Endothelial cell of umbilical vein (primary cell): ENCODE measurements around the gene IDI1. TPM values are rescaled to one million over a fixed set of nuclear protein-coding genes. Genes with fewer than 3 reads are reported as not detected.

Experiments
- BruUV-seq: library from RNA; stranded (reverse); fragments of 400-500 nt; replicated peaks from 2 replicates; lab custom pipeline; 2021; lab: Mats Ljungman, UMichigan
- CTCF ChIA-PET: fragments of 300-600, 350-600 bp; sonication (Branson Sonifier 250); formaldehyde crosslinking; loops from one replicate; lab custom pipeline; 2021; ENCODE audit warnings: antibody characterized with exemption, inconsistent platforms; lab: Charles Lee
- POLR2A ChIA-PET: fragments of 300-600, 350-600 bp; sonication (Branson Sonifier 250); formaldehyde crosslinking; loops from one replicate; lab custom pipeline; 2021; ENCODE audit warnings: antibody characterized with exemption, inconsistent platforms; lab: Charles Lee
- DNase-seq: peaks from one replicate; pipeline ENCODE4 v3.0.0-alpha.2; 2011; ENCODE audit warnings: low read depth, low spot score
- FAIRE-seq: peaks from 2 replicates; lab custom pipeline; 2011; peaks lifted over from hg19 to GRCh38; lab: Jason Lieb, UNC
- H2AFZ ChIP-seq: 2 replicates; pipeline ENCODE4 v1.6.0; 2012; ENCODE audit warnings: low read depth, low read length, control low read depth, inconsistent platforms
- H3K27ac ChIP-seq: 2 replicates; pipeline ENCODE4 v1.5.1; 2011; ENCODE audit warnings: low read depth, mild to moderate bottlenecking, control low read depth, low read length, moderate library complexity; ENCODE audit not compliant: insufficient read depth
- H3K27me3 ChIP-seq, 2 experiments: 2 replicates each; pipeline versions ENCODE4 v1.6.0 to v1.6.1; 2011; ENCODE audit warnings: low read length in 2 of 2, mixed read lengths in 1 of 2; ENCODE audit not compliant: control insufficient read depth in 2 of 2, insufficient read depth in 2 of 2
- H3K36me3 ChIP-seq, 2 experiments: 2 replicates in 1 of 2; 3 replicates in 1 of 2; pipeline ENCODE4 v1.5.1; 2011; ENCODE audit warnings: low read length in 2 of 2, mild to moderate bottlenecking in 1 of 2, moderate library complexity in 1 of 2; ENCODE audit not compliant: control insufficient read depth in 2 of 2, insufficient read depth in 2 of 2; ENCODE audit errors: extremely low read depth in 1 of 2
- H3K4me1 ChIP-seq: 3 replicates; pipeline ENCODE4 v1.5.1; 2011; ENCODE audit warnings: mild to moderate bottlenecking, low read length; ENCODE audit not compliant: control insufficient read depth, insufficient read depth; ENCODE audit errors: extremely low read depth
- H3K4me2 ChIP-seq: 2 replicates; pipeline ENCODE4 v1.6.1; 2011; ENCODE audit warnings: low read length, control low read depth, mixed read lengths; ENCODE audit not compliant: insufficient read depth
- H3K4me3 ChIP-seq, 3 experiments: fragments of 200-600 bp in 1 of 3; sonication (generic), shearing (Covaris generic) in 1 of 3; replicated peaks in 1 of 3; 2 replicates each; pipeline ENCODE4 v1.5.1; 2011 to 2016; ENCODE audit warnings: control low read depth in 3 of 3, low read length in 3 of 3, mild to moderate bottlenecking in 2 of 3, inconsistent platforms in 1 of 3, low read depth in 1 of 3, moderate library complexity in 1 of 3; ENCODE audit not compliant: insufficient read depth in 1 of 3
- H3K79me2 ChIP-seq: 2 replicates; pipeline ENCODE4 v1.6.0; 2012; ENCODE audit warnings: low read length, inconsistent platforms; ENCODE audit not compliant: control insufficient read depth, insufficient read depth
- H3K9ac ChIP-seq: replicated peaks from 2 replicates; pipeline ENCODE3; 2011; ENCODE audit warnings: low read length, control low read depth; ENCODE audit not compliant: insufficient read depth; ENCODE audit errors: extremely low read depth
- H3K9me1 ChIP-seq: replicated peaks from 3 replicates; pipeline ENCODE4 v1.6.0; 2011; ENCODE audit warnings: mild to moderate bottlenecking, low read length; ENCODE audit not compliant: control insufficient read depth, insufficient read depth; ENCODE audit errors: extremely low read depth
- H3K9me3 ChIP-seq: replicated peaks from 2 replicates; pipeline ENCODE4 v1.5.1; 2012; ENCODE audit warnings: low read length, inconsistent platforms; ENCODE audit not compliant: control insufficient read depth, insufficient read depth
- H4K20me1 ChIP-seq: replicated peaks from 2 replicates; pipeline ENCODE3; 2011; ENCODE audit warnings: mild to moderate bottlenecking, low read length; ENCODE audit not compliant: control insufficient read depth, insufficient read depth; ENCODE audit errors: extremely low read depth
- EZH2 ChIP-seq: IDR thresholded peaks from 2 replicates; pipeline ENCODE4 v1.6.1; 2012; ENCODE audit warnings: borderline replicate concordance, low read depth, mild to moderate bottlenecking, moderate library complexity, low read length, inconsistent platforms; ENCODE audit not compliant: severe bottlenecking
- GATA2 ChIP-seq: IDR thresholded peaks from 2 replicates; pipeline ENCODE4 v1.7.0; 2011; ENCODE audit warnings: low read depth, mild to moderate bottlenecking, moderate library complexity, mixed read lengths, low read length; ENCODE audit not compliant: insufficient read length, insufficient read depth
- JUN ChIP-seq: IDR thresholded peaks from 2 replicates; pipeline ENCODE4 v1.6.1; 2011; ENCODE audit warnings: borderline replicate concordance, low read depth; ENCODE audit not compliant: insufficient read length, insufficient read depth
- MYC ChIP-seq: IDR thresholded peaks from one replicate; pipeline ENCODE4 v1.6.1; 2011; ENCODE audit warnings: mild to moderate bottlenecking, low read depth, low read length
- POLR2A ChIP-seq: IDR thresholded peaks from 2 replicates; pipeline ENCODE4 v1.6.1; 2012; ENCODE audit warnings: low read depth, mild to moderate bottlenecking, control low read depth, low read length
- POLR2AphosphoS5 ChIP-seq: IDR thresholded peaks from 2 replicates; pipeline ENCODE4 v1.6.1; 2012; ENCODE audit warnings: low read depth, mild to moderate bottlenecking, control low read depth, low read length, moderate library complexity; ENCODE audit not compliant: insufficient read depth
- dilution Hi-C: fragments of 300-500 bp; cut with MboI; formaldehyde crosslinking; loops from one replicate; pipeline ENCODE4 v1.15.0; 2019; ENCODE audit warnings: low sequenced_read_pairs; ENCODE audit not compliant: extremely low pct_ligation_motif_present
- intact Hi-C: fragments of 100-400 bp; cut with micrococcal nuclease; formaldehyde crosslinking; loops from one replicate; pipeline ENCODE4 v1.10.0; 2022
- polyA plus RNA-seq, 4 experiments: library from polyadenylated mRNA; depleted of rRNA in 3 of 4; stranded (reverse) in 3 of 4; unstranded in 1 of 4; fragments of >200 nt; gene quantifications; 2 replicates each; pipeline versions ENCODE4 v1.2.1 to v1.2.3, GENCODE V29; 2011 to 2012; ENCODE audit warnings: missing spikeins in 1 of 4
- total RNA-seq: library from RNA; stranded (reverse); gene quantifications from 2 replicates; pipeline ENCODE4 v1.2.3, GENCODE V29; 2021
- TF ChIP-seq, protein P1 (sequence below): IDR thresholded peaks from 2 replicates; pipeline ENCODE4 v1.6.1; 2011; ENCODE audit not compliant: insufficient read depth, insufficient read length
- TF ChIP-seq, protein P2 (sequence below), 2 donors: IDR thresholded peaks; 1 replicate in 1 of 2; 2 replicates in 1 of 2; pipeline ENCODE4 v1.5.1; 2011; ENCODE audit warnings: low read length in 2 of 2, mild to moderate bottlenecking in 2 of 2, moderate library complexity in 2 of 2, control low read depth in 1 of 2, inconsistent platforms in 1 of 2, low read depth in 1 of 2; ENCODE audit not compliant: insufficient read depth in 1 of 2; ENCODE audit errors: extremely low read depth in 1 of 2

IDI1 gene
- total and polyA plus RNA-seq, 2 donors (not counting 3 experiments of a cell fraction or from before 2014, with no cell fraction given), result 42.2 to 63.0 TPM

DNA sequence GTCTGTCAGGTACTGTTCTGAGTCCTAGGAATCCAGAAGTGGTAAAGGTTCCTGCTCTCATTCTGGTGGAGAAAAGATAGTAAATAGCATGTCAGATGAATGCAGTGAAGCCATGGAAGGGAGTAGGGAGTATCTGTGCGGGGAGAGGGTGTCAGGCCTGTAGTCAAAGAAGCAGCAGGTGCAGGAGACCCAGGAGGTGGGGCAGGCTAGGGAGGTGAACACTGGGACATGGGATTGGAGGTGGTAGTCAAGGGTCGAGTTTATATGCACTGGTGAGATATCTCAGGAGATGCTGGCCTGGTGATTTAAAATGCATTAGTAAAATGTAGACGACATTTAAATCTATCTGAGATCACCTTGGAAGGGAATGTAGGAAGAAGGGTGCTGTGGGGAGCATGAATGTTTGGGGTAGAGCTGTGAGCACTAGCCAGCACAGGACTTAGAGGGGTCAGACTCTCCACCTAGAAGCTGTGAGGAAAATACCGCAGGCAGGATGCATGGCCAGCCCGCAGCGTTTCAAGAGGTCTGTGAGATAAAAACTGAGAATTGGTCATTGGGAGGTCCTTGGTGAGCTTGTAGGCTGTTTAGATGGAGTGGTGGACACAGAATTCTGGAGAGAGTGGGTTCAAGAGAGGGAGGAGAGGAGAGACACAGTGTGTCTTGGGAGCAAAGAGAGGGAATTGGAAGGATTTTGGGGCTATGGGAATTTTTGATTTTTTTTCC lies 53.9 kb downstream of the IDI1 start:
- ChIA-PET POLR2A (no interaction called here), CTCF (no interaction called here)
- no peak overlapping the region for H3K4me2 ChIP-seq
- no peak overlapping the region for H3K4me3 ChIP-seq
- no peaks in the 10 kb centered on the region for H3K27me3 ChIP-seq
- no peak overlapping the region for H2AFZ ChIP-seq
- no TSS peak for BruUV-seq
- intact Hi-C loops (no loop called here), dilution Hi-C loops (no loop called here)
- FAIRE-seq, result no peak
- H3K9ac ChIP-seq, result no peak overlapping the region
- DNase-seq, result no peak
- H3K27ac ChIP-seq, result no peak overlapping the region
- H4K20me1 ChIP-seq, result peaks cover 2% of the 10 kb centered on the region
- no peaks in the 10 kb centered on the region for H3K9me1 ChIP-seq
- peaks cover 35% of the 10 kb centered on the region for H3K79me2 ChIP-seq
- H3K9me3 ChIP-seq, result no peaks in the 10 kb centered on the region
- H3K36me3 ChIP-seq, result peaks cover 20 to 32% of the 10 kb centered on the region in 2 experiments
- TF ChIP-seq MYC, result no peak
- TF ChIP-seq, protein P1, sequence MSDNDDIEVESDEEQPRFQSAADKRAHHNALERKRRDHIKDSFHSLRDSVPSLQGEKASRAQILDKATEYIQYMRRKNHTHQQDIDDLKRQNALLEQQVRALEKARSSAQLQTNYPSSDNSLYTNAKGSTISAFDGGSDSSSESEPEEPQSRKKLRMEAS, result no peak
- no peak for TF ChIP-seq POLR2AphosphoS5
- TF ChIP-seq POLR2A, result no peak
- no peak for TF ChIP-seq EZH2
- TF ChIP-seq JUN, result no peak
- no peak for TF ChIP-seq GATA2
- H3K4me1 ChIP-seq, result no peaks in the 10 kb centered on the region

DNA sequence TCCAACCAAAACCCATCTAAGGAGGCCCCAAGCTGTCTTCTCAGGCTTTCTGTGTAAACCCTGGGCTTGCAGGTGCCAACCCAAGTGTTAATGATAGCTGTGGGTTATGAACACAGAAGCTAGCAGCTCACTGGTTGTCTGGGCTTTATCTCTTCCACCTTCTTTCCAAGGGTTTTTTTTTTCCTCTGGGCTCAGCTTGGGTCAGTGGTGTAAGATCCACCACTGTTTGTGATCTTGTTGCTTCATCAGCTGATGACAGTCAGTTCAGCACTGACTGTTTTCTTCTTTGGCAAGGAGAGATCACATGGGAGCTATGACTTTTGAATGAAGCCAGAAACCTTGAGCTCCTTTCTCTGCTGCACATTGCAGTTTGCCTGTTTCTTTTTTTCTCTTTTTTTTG lies 56.0 kb downstream of the IDI1 start:
- Histone ChIP-seq H3K9ac (no peak overlapping the region), H3K4me3 (no peak overlapping the region), H3K9me1 (no peaks in the 10 kb centered on the region), H3K36me3 (peaks cover 18 to 22% of the 10 kb centered on the region in 2 experiments), H2AFZ (no peak overlapping the region), H3K4me1 (peaks cover 6% of the 10 kb centered on the region), H3K79me2 (peaks cover 52% of the 10 kb centered on the region), H3K27ac (no peak overlapping the region), H4K20me1 (peaks cover 2% of the 10 kb centered on the region), H3K9me3 (no peaks in the 10 kb centered on the region), H3K27me3 (no peaks in the 10 kb centered on the region), H3K4me2 (no peak overlapping the region)
- no peak for DNase-seq
- intact Hi-C loops, result no loop called here
- BruUV-seq, result no TSS peak
- ChIA-PET POLR2A (no interaction called here), CTCF (no interaction called here)
- no peak for FAIRE-seq
- TF ChIP-seq EZH2, result no peak
- no peak for TF ChIP-seq MYC
- TF ChIP-seq, protein P2, sequence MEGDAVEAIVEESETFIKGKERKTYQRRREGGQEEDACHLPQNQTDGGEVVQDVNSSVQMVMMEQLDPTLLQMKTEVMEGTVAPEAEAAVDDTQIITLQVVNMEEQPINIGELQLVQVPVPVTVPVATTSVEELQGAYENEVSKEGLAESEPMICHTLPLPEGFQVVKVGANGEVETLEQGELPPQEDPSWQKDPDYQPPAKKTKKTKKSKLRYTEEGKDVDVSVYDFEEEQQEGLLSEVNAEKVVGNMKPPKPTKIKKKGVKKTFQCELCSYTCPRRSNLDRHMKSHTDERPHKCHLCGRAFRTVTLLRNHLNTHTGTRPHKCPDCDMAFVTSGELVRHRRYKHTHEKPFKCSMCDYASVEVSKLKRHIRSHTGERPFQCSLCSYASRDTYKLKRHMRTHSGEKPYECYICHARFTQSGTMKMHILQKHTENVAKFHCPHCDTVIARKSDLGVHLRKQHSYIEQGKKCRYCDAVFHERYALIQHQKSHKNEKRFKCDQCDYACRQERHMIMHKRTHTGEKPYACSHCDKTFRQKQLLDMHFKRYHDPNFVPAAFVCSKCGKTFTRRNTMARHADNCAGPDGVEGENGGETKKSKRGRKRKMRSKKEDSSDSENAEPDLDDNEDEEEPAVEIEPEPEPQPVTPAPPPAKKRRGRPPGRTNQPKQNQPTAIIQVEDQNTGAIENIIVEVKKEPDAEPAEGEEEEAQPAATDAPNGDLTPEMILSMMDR (IDR thresholded peaks at IDR 0.05; ENCODE audit: extremely low read depth in 1 of 2, insufficient read depth in 1 of 2, low read depth in 1 of 2, low read length in 2 of 2), result no peak
- TF ChIP-seq JUN, result no peak
- dilution Hi-C loops, result no loop called here
